Measurements from ENCODE around the gene NCEH1.
"Not testable (repeated sequence)": the region's sequence is repeated elsewhere in the genome, so short reads cannot be mapped to it uniquely, and the experiment has no call there.

Gene NCEH1

GRCh38 chr3:172735014-172735413 lies 24.1 kb upstream of the NCEH1 start:
- Histone ChIP-seq H3K27me3 (ENCODE audit: control insufficient read depth, low read length) (peaks cover 7% of the 10 kb centered on the region; the same call in 1 of the 2 replicates), H3K79me2 (ENCODE audit: control insufficient read depth, low read length) (no peaks in the 10 kb centered on the region), H3K4me2 (ENCODE audit: low read length) (no peak overlapping the region), H3K9me2 (replicated peaks; ENCODE audit: control insufficient read depth, low read length) (no peaks in the 10 kb centered on the region), H3K9me3 (ENCODE audit: control insufficient read depth, insufficient read depth, low read length) (no peaks in the 10 kb centered on the region), H3K27ac (ENCODE audit: low read depth, low read length) (no peak overlapping the region), H3K4me1 (ENCODE audit: control insufficient read depth, low read length) (no peaks in the 10 kb centered on the region), H4K20me1 (ENCODE audit: control insufficient read depth, insufficient read depth, low read depth, low read length) (no peaks in the 10 kb centered on the region), H3K36me3 (ENCODE audit: control insufficient read depth, low read length) (no peaks in the 10 kb centered on the region), H3F3A (ENCODE audit: control insufficient read depth, insufficient read depth) (no peaks in the 10 kb centered on the region), H3K4me3 (ENCODE audit: low read length) (no peak overlapping the region)
- TF ChIP-seq EZH2phosphoT487 (IDR thresholded peaks at IDR 0.05; ENCODE audit: borderline replicate concordance, low read length), result no peak
- TF ChIP-seq CTCF (IDR thresholded peaks at IDR 0.05; ENCODE audit: low read depth, low read length, poor library complexity, severe bottlenecking), result no peak

GRCh38 chr3:172726380-172726779 lies 15.5 kb upstream of the NCEH1 start:
- Histone ChIP-seq H3K4me2 (ENCODE audit: low read length) (no peak overlapping the region), H4K20me1 (ENCODE audit: control insufficient read depth, insufficient read depth, low read depth, low read length) (no peaks in the 10 kb centered on the region), H3K27me3 (ENCODE audit: control insufficient read depth, low read length) (no peaks in the 10 kb centered on the region), H3K79me2 (ENCODE audit: control insufficient read depth, low read length) (no peaks in the 10 kb centered on the region), H3K4me1 (ENCODE audit: control insufficient read depth, low read length) (peaks cover 7% of the 10 kb centered on the region), H3K36me3 (ENCODE audit: control insufficient read depth, low read length) (no peaks in the 10 kb centered on the region), H3K27ac (ENCODE audit: low read depth, low read length) (no peak overlapping the region), H3F3A (ENCODE audit: control insufficient read depth, insufficient read depth) (no peaks in the 10 kb centered on the region), H3K9me2 (replicated peaks; ENCODE audit: control insufficient read depth, low read length) (no peaks in the 10 kb centered on the region), H3K4me3 (ENCODE audit: low read length) (no peak overlapping the region), H3K9me3 (ENCODE audit: control insufficient read depth, insufficient read depth, low read length) (no peaks in the 10 kb centered on the region)
- TF ChIP-seq CTCF (IDR thresholded peaks at IDR 0.05; ENCODE audit: low read depth, low read length, poor library complexity, severe bottlenecking) (no peak), EZH2phosphoT487 (IDR thresholded peaks at IDR 0.05; ENCODE audit: borderline replicate concordance, low read length) (no peak)

- not testable (repeated sequence) for H3K9me2 ChIP-seq (replicated peaks; ENCODE audit: control insufficient read depth, low read length); H3K27ac ChIP-seq (ENCODE audit: low read depth, low read length); H3F3A ChIP-seq (ENCODE audit: control insufficient read depth, insufficient read depth); H3K4me2 ChIP-seq (ENCODE audit: low read length); H3K27me3 ChIP-seq (ENCODE audit: control insufficient read depth, low read length); H3K4me3 ChIP-seq (ENCODE audit: low read length); H3K9me3 ChIP-seq (ENCODE audit: control insufficient read depth, insufficient read depth, low read length); H3K4me1 ChIP-seq (ENCODE audit: control insufficient read depth, low read length); H3K79me2 ChIP-seq (ENCODE audit: control insufficient read depth, low read length); H3K36me3 ChIP-seq (ENCODE audit: control insufficient read depth, low read length); H4K20me1 ChIP-seq (ENCODE audit: control insufficient read depth, insufficient read depth, low read depth, low read length)
Measured at GRCh38 chr3:172722536-172723040, 11.7 kb upstream of the NCEH1 start.

- no peak overlapping the region for H3K4me2 ChIP-seq (ENCODE audit: low read length)
Measured at GRCh38 chr3:172717493-172718088, 6.7 kb upstream of the NCEH1 start.

More at GRCh38 chr3:172717493-172718088, 6.7 kb upstream of the NCEH1 start:
- TF ChIP-seq CTCF (IDR thresholded peaks at IDR 0.05; ENCODE audit: low read depth, low read length, poor library complexity, severe bottlenecking), result no peak
- H3K27me3 ChIP-seq (ENCODE audit: control insufficient read depth, low read length), result no peaks in the 10 kb centered on the region
- H3K36me3 ChIP-seq (ENCODE audit: control insufficient read depth, low read length), result no peaks in the 10 kb centered on the region
- H4K20me1 ChIP-seq (ENCODE audit: control insufficient read depth, insufficient read depth, low read depth, low read length), result no peaks in the 10 kb centered on the region
- no peaks in the 10 kb centered on the region for H3K9me2 ChIP-seq (replicated peaks; ENCODE audit: control insufficient read depth, low read length)
- H3F3A ChIP-seq (ENCODE audit: control insufficient read depth, insufficient read depth), result no peaks in the 10 kb centered on the region
- H3K4me1 ChIP-seq (ENCODE audit: control insufficient read depth, low read length), result no peaks in the 10 kb centered on the region
- no peak overlapping the region for H3K4me3 ChIP-seq (ENCODE audit: low read length)
- no peaks in the 10 kb centered on the region for H3K9me3 ChIP-seq (ENCODE audit: control insufficient read depth, insufficient read depth, low read length)
- no peak overlapping the region for H3K27ac ChIP-seq (ENCODE audit: low read depth, low read length)
- no peaks in the 10 kb centered on the region for H3K79me2 ChIP-seq (ENCODE audit: control insufficient read depth, low read length)

Measured in DOHH2 (cell line).